GM10266 (cell line): ENCODE data around the gene LRP5.
"Not testable (repeated sequence)": the region's sequence is repeated elsewhere in the genome, so short reads cannot be mapped to it uniquely, and the experiment has no call there.

ENCODE experiments used
- DNase-seq: peaks from one replicate; pipeline ENCODE4 v3.0.0; 2012; ENCODE audit errors: extremely low spot score
- TF ChIP-seq, protein P1 (sequence below): IDR thresholded peaks from 2 replicates; pipeline ENCODE4 v1.5.1; 2012; ENCODE audit warnings: mild to moderate bottlenecking, low read depth; ENCODE audit not compliant: control insufficient read depth, insufficient read depth; ENCODE audit errors: missing control alignments

The LRP5 gene

DNA sequence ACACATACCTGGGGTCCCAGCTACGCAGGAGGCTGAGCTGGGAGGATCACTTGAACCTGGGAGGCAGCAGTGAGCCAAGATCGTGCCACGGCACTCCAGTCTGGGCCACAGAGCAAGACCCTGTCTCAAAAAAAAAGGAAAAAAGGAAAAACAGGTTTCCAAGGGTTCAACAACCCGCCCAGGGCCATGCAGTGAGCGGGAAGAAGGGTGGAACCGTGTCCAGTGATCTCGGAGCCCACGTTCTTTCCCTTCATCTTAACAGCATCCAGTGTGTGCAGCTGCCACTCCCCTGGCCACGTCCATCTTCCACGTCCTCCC, 14.9 kb upstream of the LRP5 start:
- no peak for DNase-seq
- TF ChIP-seq, protein P1, sequence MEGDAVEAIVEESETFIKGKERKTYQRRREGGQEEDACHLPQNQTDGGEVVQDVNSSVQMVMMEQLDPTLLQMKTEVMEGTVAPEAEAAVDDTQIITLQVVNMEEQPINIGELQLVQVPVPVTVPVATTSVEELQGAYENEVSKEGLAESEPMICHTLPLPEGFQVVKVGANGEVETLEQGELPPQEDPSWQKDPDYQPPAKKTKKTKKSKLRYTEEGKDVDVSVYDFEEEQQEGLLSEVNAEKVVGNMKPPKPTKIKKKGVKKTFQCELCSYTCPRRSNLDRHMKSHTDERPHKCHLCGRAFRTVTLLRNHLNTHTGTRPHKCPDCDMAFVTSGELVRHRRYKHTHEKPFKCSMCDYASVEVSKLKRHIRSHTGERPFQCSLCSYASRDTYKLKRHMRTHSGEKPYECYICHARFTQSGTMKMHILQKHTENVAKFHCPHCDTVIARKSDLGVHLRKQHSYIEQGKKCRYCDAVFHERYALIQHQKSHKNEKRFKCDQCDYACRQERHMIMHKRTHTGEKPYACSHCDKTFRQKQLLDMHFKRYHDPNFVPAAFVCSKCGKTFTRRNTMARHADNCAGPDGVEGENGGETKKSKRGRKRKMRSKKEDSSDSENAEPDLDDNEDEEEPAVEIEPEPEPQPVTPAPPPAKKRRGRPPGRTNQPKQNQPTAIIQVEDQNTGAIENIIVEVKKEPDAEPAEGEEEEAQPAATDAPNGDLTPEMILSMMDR: no peak

DNA sequence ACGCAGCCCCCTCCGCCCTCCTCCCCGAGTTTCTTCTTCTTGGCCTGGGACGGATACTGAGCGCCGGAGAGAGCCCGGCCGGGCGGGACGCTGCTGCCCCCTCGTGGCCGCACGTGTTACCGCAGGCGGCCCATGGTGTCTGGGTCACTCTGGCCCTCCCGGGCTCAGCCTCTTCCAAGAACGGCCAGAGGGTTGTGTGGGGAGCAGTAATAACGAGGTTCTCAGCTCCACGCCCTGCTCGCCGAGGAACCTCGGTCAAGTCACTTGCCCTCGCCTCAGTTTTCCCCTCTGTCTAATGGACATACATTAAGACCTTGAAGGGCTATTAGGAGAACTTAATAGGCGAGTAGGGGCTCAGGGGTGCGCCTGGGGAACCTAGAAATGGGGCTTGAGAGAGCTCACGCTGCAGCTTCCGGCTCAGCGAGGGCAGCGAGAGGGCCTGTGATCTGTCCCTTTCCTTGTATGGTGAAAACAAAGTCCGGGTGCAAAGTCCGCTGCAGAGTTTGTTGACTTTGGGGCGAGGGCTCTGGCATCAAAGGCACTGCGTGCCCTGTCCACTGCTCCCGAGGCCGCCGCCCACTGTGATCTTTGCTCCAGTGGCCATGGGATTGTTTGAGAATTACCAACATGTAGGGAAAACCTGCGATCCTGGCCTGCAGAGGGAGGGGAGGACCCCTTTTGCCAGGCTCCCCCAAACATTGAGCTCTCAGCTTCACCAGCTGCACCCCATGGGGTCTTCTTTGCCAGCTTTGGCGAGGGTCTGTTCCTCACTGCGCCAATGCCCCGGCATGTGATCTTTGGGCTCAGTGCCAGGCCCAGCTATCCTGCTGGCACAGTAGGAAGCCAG, 14.4 kb upstream of the LRP5 start:
- peak; percentile 80 for DNase-seq
- TF ChIP-seq, protein P1: peak; percentile 97

DNA sequence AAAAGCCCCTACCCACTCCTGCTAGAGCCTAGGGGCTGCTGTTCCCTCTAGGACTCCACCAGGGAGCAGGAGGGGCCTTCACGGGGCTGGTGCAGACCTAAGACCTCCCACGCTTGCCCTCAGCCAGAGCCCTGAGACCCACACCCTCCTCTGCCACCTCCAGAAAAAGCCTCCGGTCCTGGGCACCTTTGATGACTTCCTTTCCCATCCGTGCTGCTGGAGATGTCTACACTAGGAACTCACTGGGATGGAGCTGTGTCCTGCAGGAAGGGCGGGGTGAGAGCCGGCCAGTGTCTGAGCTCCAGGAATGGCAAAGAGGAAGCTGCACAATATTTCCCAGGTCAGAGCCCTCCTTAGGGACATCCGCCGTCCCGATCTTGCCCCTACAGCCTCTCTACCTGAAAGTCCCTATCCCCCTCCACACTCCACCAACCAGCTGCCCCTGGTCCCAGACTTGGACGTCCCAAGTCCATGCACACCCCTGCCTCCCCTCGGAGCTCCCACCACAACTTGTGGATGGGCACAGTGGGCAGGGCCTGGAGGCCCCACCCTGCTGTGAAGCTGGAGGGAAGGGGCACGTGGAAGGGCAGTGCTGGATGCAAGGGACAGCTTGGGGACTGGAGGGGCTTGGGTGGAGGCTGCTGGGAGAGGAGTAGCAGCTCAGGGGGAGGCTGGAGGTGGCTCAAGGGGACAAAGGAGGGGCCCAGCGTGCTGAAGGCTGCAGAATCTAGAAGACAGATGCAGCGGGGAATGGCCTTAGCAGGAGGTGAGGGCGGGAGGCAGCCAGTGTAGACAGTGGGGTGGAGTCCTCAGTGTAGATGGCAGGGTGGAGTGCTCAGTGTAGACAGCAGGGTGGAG, 13.5 kb upstream of the LRP5 start:
- DNase-seq: no peak
- TF ChIP-seq, protein P1: no peak

DNA sequence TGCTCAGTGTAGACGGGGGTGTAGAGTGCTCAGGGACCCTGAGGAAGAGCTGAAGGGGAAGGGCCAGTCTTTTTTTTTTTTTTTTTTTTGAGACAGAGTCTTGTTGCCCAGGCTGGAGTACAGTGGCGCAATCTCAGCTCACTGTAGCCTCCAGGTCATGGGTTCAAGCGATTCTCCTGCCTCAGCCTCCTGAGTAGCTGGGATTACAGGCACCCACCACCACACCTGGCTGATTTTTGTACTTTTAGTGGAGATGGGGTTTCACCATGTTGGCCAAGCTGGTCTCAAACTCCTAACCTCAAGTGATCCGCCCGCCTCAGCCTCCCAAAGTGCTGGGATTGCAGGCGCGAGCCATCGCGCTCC, 12.9 kb upstream of the LRP5 start:
- not testable (repeated sequence) for DNase-seq

DNA sequence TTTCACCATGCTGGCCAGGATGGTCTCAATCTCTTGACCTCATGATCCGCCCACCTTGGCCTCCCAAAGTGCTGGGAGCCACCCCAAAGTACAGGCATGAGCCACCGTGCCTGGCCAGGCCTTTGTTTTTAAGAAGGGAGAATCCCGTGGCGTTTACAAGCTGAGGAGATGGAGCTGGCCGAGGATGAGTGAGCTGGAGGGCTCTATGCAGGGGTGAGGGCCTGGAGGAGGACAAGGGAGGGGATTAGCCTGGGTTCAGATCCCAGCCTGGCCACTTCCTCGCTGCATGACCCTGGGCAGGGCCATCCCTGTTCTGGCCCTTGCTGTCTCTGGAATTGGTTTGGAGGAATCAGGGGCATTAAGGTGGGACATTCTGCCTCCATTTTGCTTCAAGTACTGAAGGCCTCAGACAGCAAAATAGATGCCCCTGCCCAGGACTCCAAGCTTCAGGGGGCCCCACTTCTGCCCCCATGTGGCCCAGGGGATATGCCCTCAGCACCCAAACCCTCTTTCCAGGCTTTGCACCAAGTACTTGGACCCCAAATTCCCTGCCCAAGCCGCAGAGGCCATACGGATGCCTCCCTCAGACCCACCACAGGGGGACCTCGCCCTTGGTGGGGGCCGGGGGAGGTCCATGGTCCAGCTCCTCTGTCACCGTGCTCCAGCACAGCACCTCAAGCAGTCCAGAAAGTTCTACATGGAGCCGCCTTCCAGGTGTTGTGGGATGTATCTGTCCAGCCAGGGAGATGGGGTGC, 12.1 kb upstream of the LRP5 start:
- TF ChIP-seq, protein P1: no peak
- no peak for DNase-seq

DNA sequence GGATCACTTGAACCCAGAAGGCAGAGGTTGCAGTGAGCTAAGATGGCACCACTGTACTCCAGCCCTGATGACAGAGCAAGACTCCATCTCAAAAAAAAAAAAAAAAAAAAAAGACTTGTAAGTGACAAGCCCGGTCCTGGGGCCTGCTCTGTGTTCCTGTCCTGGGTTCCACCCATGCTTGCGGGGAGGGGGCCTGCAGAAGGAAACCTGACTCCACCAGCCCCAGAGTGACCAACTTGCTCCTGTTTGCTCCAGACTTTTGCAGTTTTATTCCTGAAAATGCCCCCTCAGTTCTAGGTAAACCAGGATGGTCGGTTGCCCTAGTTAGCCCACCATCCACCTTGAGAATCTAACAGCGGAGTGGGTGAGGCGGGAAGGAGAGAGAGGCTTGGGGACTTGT, 10.1 kb upstream of the LRP5 start:
- TF ChIP-seq, protein P1: no peak
- DNase-seq: no peak

DNA sequence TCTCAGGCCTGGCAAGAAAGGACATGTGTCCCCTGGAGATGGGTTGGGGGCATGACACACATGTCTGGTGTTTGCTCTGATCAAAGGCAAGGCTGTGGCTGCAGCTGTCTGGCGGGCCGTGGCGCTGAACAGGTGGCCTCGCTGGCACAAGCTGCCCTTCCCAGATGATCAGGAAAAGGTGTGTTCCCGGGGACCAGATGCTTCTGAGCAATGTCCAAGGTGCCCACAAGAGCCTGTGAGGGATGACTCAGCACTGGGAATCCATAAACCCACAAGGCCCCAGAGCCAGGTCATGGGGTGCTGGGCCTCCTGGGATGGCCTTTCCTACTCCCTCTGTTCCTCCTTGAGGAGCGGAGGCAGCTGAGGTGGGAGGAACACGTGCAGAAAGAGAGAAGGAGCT, 9.7 kb upstream of the LRP5 start:
- TF ChIP-seq, protein P1: no peak
- no peak for DNase-seq
